ENCODE results near the gene SLC25A2.

GRCh38 chr5:141342773-141343172 lies 38.9 kb upstream of the SLC25A2 start:
- TF ChIP-seq CTCF (IDR thresholded peaks at IDR 0.05) (no peak), REST (IDR thresholded peaks at IDR 0.05; ENCODE audit: insufficient read depth in 1 of 2, low read depth in 2 of 2, low read length in 1 of 2) (no peak), TCF7L2 (IDR thresholded peaks at IDR 0.05; ENCODE audit: low read depth, low read length) (no peak), POLR2AphosphoS5 (IDR thresholded peaks at IDR 0.05; ENCODE audit: low read depth, low read length) (no peak), SIN3A (IDR thresholded peaks at IDR 0.05; ENCODE audit: borderline replicate concordance, insufficient read depth, low read depth, low read length) (no peak)
